Cardiac muscle cell (in vitro differentiated cells and primary cell): Measurements from ENCODE around the gene DAB2IP. TPM values are rescaled to one million over a fixed set of nuclear protein-coding genes. Genes with fewer than 3 reads are reported as not detected.

Experiments
- DNase-seq, 2 donors: peaks; one replicate each; pipeline versions ENCODE4 v3.0.0 to v3.0.0-alpha.2; 2010 to 2017; ENCODE audit warnings: low read depth in 1 of 2, low spot score in 1 of 2
- H3K27ac ChIP-seq: fragments of 200-600 bp; sonication (generic); 2 replicates; pipeline ENCODE4 v1.5.1; 2016
- H3K27me3 ChIP-seq: fragments of 200-600 bp; sonication (generic); 2 replicates; pipeline ENCODE4 v1.6.0; 2016; ENCODE audit warnings: control low read depth
- H3K36me3 ChIP-seq: fragments of 200-600 bp; sonication (generic); 2 replicates; pipeline ENCODE4 v1.5.1; 2016; ENCODE audit warnings: control low read depth
- H3K4me1 ChIP-seq: fragments of 200-600 bp; sonication (generic); 2 replicates; pipeline ENCODE4 v1.8.1; 2017; ENCODE audit warnings: low read depth, mild to moderate bottlenecking, mixed run types
- H3K4me3 ChIP-seq: fragments of 200-600 bp; sonication (generic); 2 replicates; pipeline ENCODE4 v1.5.1; 2016; ENCODE audit warnings: mild to moderate bottlenecking
- H3K9me3 ChIP-seq: fragments of 200-600 bp; sonication (generic); 2 replicates; pipeline ENCODE4 v1.5.1; 2017; ENCODE audit warnings: low read depth, mild to moderate bottlenecking, control low read depth
- polyA plus RNA-seq: library from polyadenylated mRNA; unstranded; fragments of >200 nt; fragmentation: Nextera tagmentation; extraction: Ambion mirVana; gene quantifications from 2 replicates; pipeline ENCODE4 v1.2.1, GENCODE V29; 2016
- total RNA-seq: library from RNA; depleted of rRNA; stranded (reverse); fragments of >200 nt; gene quantifications from 2 replicates; pipeline ENCODE4 v1.2.3, GENCODE V29; 2016
- TF ChIP-seq, protein P1 (sequence below): IDR thresholded peaks from 2 replicates; pipeline ENCODE4 v1.5.1; 2012; ENCODE audit warnings: low read depth, mild to moderate bottlenecking, low read length

DAB2IP gene
- total and polyA plus RNA-seq, 2 experiments from 2014 or later = 25.7 to 105 TPM

DNA sequence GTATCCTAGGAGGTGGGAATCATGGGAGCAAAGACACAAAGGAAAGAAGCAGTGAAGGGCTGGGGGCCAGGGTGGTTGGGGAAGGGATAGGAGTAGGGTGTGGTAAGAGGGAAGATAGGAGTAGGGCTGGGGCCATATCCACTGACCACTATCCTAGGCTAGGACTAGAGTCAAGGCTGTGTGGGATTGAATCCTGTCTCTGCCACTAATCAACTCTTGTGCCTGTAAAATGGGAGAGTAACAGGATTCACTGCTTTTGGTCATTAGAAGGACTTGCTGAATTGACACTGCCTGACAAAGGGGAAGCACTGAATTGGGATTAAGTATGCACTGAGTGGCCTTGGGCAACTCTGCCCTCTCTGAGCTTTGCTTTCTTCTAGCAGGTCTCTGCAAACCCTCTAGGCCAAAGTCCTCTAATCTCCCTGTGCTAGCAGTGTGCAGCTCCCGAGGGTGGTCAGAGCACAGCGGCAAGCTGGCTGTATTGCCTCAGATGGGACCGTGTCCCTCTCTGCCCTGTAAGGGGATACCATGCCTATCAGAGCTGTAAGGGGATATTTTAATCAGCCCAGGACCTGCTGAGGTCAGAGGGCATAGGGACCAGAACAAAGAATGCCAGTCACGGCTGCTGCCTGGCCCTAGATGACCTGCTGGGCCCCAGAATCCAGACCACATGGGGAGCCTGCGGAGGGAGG lies 12.4 kb upstream of the DAB2IP start:
- DNase-seq = no peak
- TF ChIP-seq, protein P1, sequence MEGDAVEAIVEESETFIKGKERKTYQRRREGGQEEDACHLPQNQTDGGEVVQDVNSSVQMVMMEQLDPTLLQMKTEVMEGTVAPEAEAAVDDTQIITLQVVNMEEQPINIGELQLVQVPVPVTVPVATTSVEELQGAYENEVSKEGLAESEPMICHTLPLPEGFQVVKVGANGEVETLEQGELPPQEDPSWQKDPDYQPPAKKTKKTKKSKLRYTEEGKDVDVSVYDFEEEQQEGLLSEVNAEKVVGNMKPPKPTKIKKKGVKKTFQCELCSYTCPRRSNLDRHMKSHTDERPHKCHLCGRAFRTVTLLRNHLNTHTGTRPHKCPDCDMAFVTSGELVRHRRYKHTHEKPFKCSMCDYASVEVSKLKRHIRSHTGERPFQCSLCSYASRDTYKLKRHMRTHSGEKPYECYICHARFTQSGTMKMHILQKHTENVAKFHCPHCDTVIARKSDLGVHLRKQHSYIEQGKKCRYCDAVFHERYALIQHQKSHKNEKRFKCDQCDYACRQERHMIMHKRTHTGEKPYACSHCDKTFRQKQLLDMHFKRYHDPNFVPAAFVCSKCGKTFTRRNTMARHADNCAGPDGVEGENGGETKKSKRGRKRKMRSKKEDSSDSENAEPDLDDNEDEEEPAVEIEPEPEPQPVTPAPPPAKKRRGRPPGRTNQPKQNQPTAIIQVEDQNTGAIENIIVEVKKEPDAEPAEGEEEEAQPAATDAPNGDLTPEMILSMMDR = no peak
- H3K27me3 ChIP-seq = no peaks in the 10 kb centered on the region
- peak overlapping the region; percentile 11 for H3K27ac ChIP-seq
- H3K36me3 ChIP-seq = no peaks in the 10 kb centered on the region
- no peak overlapping the region for H3K4me3 ChIP-seq
- peaks cover 19% of the 10 kb centered on the region for H3K4me1 ChIP-seq
- no peaks in the 10 kb centered on the region for H3K9me3 ChIP-seq

DNA sequence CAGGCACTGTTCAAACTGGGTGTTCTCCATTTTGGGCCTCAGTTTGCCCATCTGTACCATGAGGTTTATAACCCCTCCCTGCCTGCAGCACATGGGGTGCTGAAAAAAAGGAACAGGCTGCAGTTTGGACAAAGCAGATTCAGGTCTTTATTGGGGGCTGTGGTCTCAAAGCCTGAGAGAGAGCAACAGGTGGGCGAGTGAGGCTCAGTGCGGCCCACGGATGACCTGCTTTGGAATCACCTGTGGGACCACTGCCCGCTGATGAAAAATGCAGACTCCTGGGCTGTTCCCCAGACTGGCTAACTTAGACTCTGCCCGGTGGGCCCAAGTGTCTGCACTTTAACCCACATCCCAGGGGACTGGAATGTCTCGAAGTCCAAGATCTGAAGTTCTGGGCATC lies 11.8 kb upstream of the DAB2IP start:
- peaks cover 13% of the 10 kb centered on the region for H3K4me1 ChIP-seq
- H3K27ac ChIP-seq = no peak overlapping the region
- no peak for DNase-seq
- no peak overlapping the region for H3K4me3 ChIP-seq
- no peaks in the 10 kb centered on the region for H3K27me3 ChIP-seq
- no peaks in the 10 kb centered on the region for H3K9me3 ChIP-seq
- no peaks in the 10 kb centered on the region for H3K36me3 ChIP-seq
- TF ChIP-seq, protein P1 = no peak

DNA sequence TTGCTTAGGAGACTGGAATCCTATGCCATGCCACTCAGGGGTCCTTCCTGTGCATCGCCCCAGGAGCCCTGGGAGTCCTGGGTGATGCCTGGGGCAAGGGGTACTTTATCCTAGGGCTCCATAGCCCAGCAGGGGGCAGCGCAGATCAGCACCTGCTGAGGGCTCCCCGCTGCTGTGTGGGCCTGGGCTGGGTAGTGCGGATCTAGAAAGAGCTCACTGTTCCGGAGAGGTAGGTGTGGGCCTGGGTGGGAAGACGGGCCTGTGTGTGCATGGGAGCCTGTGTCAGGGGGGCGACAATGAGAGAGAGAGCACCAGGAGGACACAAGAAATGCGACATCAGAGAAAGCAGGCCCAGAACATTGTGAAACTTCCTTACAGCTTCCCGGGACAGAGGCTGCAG lies 11.4 kb upstream of the DAB2IP start:
- TF ChIP-seq, protein P1 = peak; percentile 53
- peak overlapping the region; percentile 2 for H3K27ac ChIP-seq
- no peaks in the 10 kb centered on the region for H3K9me3 ChIP-seq
- DNase-seq = peak; percentile 40 to 80
- H3K27me3 ChIP-seq = no peaks in the 10 kb centered on the region
- H3K36me3 ChIP-seq = no peaks in the 10 kb centered on the region
- no peak overlapping the region for H3K4me3 ChIP-seq
- H3K4me1 ChIP-seq = peaks cover 14% of the 10 kb centered on the region

DNA sequence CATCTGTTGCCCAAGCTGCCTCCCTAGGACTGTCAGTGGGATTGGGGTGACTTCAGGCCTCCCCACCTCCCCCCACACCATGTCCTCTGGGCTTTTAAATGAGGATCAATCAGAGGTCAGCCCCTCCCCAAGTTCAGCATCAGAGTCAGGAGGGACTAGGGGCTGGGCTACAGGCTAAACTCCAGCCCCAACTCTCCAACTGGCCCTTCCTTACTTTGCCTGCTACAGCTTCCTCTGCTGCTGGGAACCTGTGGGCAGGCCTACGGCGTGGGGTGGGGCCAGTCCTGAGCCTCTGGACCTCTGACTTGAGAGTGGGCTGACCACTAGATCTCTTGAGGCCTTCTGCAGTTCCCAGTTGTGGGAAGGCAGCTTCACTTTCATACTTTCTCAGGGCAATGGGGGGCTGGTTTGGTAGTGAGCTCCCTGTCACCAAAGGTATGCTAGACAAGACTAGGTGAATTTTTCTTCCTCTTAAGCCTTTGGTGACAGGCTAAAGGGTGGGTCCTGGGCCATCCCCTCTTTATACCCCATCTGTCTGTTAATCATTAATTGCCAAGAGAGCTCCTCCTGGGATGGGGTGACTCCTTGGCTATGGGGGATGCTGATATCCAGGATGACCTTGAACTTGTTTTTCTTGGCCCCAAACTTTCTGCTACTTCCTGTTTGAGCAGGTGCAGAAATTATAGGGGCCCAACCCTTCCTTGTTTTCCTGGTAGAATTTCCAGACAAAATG lies 10.8 kb upstream of the DAB2IP start:
- H3K4me1 ChIP-seq = peaks cover 15% of the 10 kb centered on the region
- TF ChIP-seq, protein P1 = no peak

DNA sequence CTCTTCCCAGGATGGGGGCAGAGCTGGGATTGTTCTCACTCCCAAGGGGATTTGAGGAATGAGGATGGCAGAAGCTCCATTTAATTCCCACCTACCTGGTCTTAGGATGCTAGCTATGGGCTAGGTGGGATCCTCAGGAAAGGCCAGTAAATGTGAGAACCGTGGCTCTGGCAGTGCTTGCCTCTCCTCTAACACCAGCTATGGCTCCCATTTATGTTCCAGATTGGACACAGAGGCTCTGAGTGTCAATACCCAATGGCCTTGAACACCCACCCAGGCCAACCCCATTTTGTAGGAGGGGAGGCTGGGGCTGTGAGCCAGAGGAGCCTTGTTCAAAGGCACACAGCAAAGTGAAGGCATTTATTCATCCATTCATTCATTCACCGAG lies 10.2 kb upstream of the DAB2IP start:
- Histone ChIP-seq H3K27ac (no peak overlapping the region), H3K36me3 (no peaks in the 10 kb centered on the region), H3K4me1 (peaks cover 15% of the 10 kb centered on the region), H3K9me3 (no peaks in the 10 kb centered on the region), H3K27me3 (no peaks in the 10 kb centered on the region), H3K4me3 (no peak overlapping the region)
- TF ChIP-seq, protein P1 = no peak
- DNase-seq = no peak

More for the DNA sequence above, 10.8 kb upstream of the DAB2IP start:
- H3K27me3 ChIP-seq = no peaks in the 10 kb centered on the region
- no peak overlapping the region for H3K4me3 ChIP-seq
- no peaks in the 10 kb centered on the region for H3K9me3 ChIP-seq
- no peak for DNase-seq
- no peaks in the 10 kb centered on the region for H3K36me3 ChIP-seq
- H3K27ac ChIP-seq = peak overlapping the region; percentile 2
